GM23338 (cell line): ENCODE results near the gene GRM8. TPM values are rescaled to one million over a fixed set of nuclear protein-coding genes. Genes with fewer than 3 reads are reported as not detected.
"Not testable (repeated sequence)": the region's sequence is repeated elsewhere in the genome, so short reads cannot be mapped to it uniquely, and the experiment has no call there.

ENCODE experiments used
- ATAC-seq: fragments of 200-7000 bp; cut with Tn5 transposase; 3 replicates; pipeline ENCODE4 v1.9.1; 2020
- DNase-seq: peaks from one replicate; pipeline ENCODE4 v3.0.0-alpha.2; 2015; ENCODE audit warnings: low spot score
- H2AFZ ChIP-seq: fragments of 200-600 bp; sonication (generic); 2 replicates; pipeline ENCODE4 v1.8.0; 2016; ENCODE audit warnings: antibody characterized with exemption, mild to moderate bottlenecking, moderate library complexity
- H3F3A ChIP-seq: fragments of 200-600 bp; sonication (generic); replicated peaks from 2 replicates; pipeline ENCODE4 v1.8.0; 2017; ENCODE audit warnings: antibody characterized with exemption, mixed run types, low read depth
- H3K27ac ChIP-seq: fragments of 200-600 bp; sonication (generic); 2 replicates; pipeline ENCODE4 v1.6.1; 2016; ENCODE audit warnings: low read depth
- H3K27me3 ChIP-seq: fragments of 200-600 bp; sonication (generic); 2 replicates; pipeline ENCODE4 v1.8.0; 2016; ENCODE audit warnings: mild to moderate bottlenecking, mixed run types, moderate library complexity; ENCODE audit not compliant: insufficient read depth
- H3K36me3 ChIP-seq: fragments of 200-600 bp; sonication (generic); 2 replicates; pipeline ENCODE4 v1.8.0; 2016; ENCODE audit warnings: mild to moderate bottlenecking; ENCODE audit not compliant: insufficient read depth
- H3K4me1 ChIP-seq: fragments of 200-600 bp; sonication (generic); 2 replicates; pipeline ENCODE4 v1.8.0; 2016; ENCODE audit warnings: mild to moderate bottlenecking, moderate library complexity; ENCODE audit not compliant: insufficient read depth
- H3K4me2 ChIP-seq: fragments of 200-600 bp; sonication (generic); 2 replicates; pipeline ENCODE4 v1.7.1; 2017; ENCODE audit warnings: mixed run types
- H3K4me3 ChIP-seq: fragments of 200-600 bp; sonication (generic); 2 replicates; pipeline ENCODE4 v1.6.1; 2016; ENCODE audit warnings: mixed run types
- H3K79me2 ChIP-seq: fragments of 200-600 bp; sonication (generic); replicated peaks from 2 replicates; pipeline ENCODE4 v1.8.0; 2017; ENCODE audit warnings: mild to moderate bottlenecking; ENCODE audit not compliant: insufficient read depth
- H3K9me2 ChIP-seq: fragments of 200-600 bp; sonication (generic); 2 replicates; pipeline ENCODE4 v1.8.0; 2017; ENCODE audit not compliant: insufficient read depth
- H4K20me1 ChIP-seq: fragments of 200-600 bp; sonication (generic); replicated peaks from 2 replicates; pipeline ENCODE4 v1.8.0; 2017; ENCODE audit warnings: mild to moderate bottlenecking; ENCODE audit not compliant: insufficient read depth
- H3K27ac Mint-ChIP-seq: 2 replicates; pipeline ENCODE4 v1.8.0; 2020; ENCODE audit warnings: inconsistent platforms, mild to moderate bottlenecking, moderate library complexity, mixed read lengths
- H3K27me3 Mint-ChIP-seq: 3 replicates; pipeline ENCODE4 v1.8.0; 2022; ENCODE audit warnings: low read depth, mild to moderate bottlenecking, moderate library complexity, mixed read lengths, inconsistent platforms; ENCODE audit not compliant: insufficient read depth, poor library complexity
- H3K36me3 Mint-ChIP-seq: 3 replicates; pipeline ENCODE4 v1.8.0; 2021; ENCODE audit warnings: low read depth, mild to moderate bottlenecking, inconsistent platforms, moderate library complexity, mixed read lengths
- H3K4me1 Mint-ChIP-seq: 3 replicates; pipeline ENCODE4 v1.8.0; 2020; ENCODE audit warnings: mild to moderate bottlenecking, inconsistent platforms, mixed read lengths
- H3K4me3 Mint-ChIP-seq: 3 replicates; pipeline ENCODE4 v1.8.0; 2021; ENCODE audit warnings: moderate library complexity, mild to moderate bottlenecking, inconsistent platforms, mixed read lengths
- H3K9me3 Mint-ChIP-seq: 3 replicates; pipeline ENCODE4 v1.8.0; 2020; ENCODE audit warnings: moderate library complexity, mild to moderate bottlenecking, inconsistent platforms, mixed read lengths
- CTCF ChIP-seq, 2 experiments: fragments of 200-600 bp in 1 of 2; sonication (generic) in 1 of 2; conservative IDR thresholded peaks; 2 replicates each; pipeline versions ENCODE4 v1.5.1 to v1.6.1; 2016 to 2017; ENCODE audit warnings: antibody characterized with exemption in 2 of 2, low read depth in 2 of 2, mild to moderate bottlenecking in 2 of 2, moderate library complexity in 1 of 2
- polyA plus RNA-seq: library from polyadenylated mRNA; unstranded; fragments of >200 nt; fragmentation: Nextera tagmentation; extraction: Ambion mirVana; gene quantifications from 2 replicates; pipeline ENCODE4 v1.2.1, GENCODE V29; 2016
- total RNA-seq: library from RNA; depleted of rRNA; stranded (reverse); fragments of >200 nt; shearing (Covaris generic); gene quantifications from 2 replicates; pipeline ENCODE4 v1.2.3, GENCODE V29; 2014
- TF ChIP-seq, protein P1 (sequence below): fragments of 250-450 bp; sonication (Bioruptor Pico); IDR thresholded peaks from 2 replicates; pipeline ENCODE4 v1.5.0; 2020; ENCODE audit warnings: mild to moderate bottlenecking, moderate library complexity

GRM8 gene
- total and polyA plus RNA-seq, 2 experiments from 2014 or later: 1.9 to 6.6 TPM

- TF ChIP-seq CTCF (conservative IDR thresholded peaks at IDR 0.05; ENCODE audit: low read depth in 2 of 2): no peak
Observed at GRCh38 chr7:126682176-126682575, 570.6 kb downstream of the GRM8 start (continued).

DNA sequence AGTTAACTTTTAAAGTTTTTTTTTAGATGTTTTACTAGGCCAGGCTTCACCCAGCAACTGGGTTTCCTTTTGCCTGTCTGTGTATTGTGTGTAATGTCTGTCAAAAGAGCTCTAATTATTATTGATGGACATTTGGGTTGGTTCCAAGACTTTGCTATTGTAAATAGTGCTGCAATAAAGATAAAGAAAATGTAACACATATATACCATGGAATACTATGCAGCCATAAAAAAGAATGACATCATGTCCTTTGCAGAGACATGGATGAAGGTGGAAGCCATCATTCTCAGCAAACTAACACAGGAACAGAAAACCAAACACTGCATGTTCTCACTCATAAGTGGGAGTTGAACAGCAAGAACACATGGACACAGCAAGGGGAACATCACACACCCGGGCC lies 584.0 kb downstream of the GRM8 start:
- not testable (repeated sequence) for H3K4me3 Mint-ChIP-seq, H3K4me3 ChIP-seq, ATAC-seq

DNA sequence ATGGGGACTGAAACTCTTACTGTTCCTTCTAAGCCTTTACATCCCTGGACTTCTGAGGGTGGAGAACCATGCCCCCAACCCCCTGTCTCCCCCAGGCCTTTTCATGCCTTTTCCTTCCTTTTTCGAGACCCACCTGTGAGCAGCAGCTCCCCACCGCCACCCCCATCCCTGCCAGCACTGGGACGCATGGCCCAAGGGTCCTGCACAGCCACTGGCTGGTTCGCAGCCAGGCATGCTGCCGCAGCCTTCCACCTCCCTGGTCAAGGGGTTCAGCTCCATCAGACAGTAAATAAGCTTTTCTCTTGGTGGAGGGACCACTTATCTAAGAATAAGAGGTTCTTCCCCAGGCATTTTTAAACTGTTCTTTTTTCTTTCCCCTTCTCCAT lies 584.4 kb downstream of the GRM8 start:
- H3K9me3 Mint-ChIP-seq: peaks cover 5% of the 10 kb centered on the region; the same call in 2 of the 3 replicates
- Histone ChIP-seq H3K4me1 (no peaks in the 10 kb centered on the region), H3F3A (no peaks in the 10 kb centered on the region), H3K27ac (no peak overlapping the region), H3K9me2 (0 out of 2 replicates have a peak, but pooled peaks cover 5% of the 10 kb centered on the region), H3K4me2 (no peak overlapping the region), H2AFZ (no peak overlapping the region), H3K4me3 (no peak overlapping the region), H4K20me1 (no peaks in the 10 kb centered on the region), H3K36me3 (no peaks in the 10 kb centered on the region), H3K27me3 (no peaks in the 10 kb centered on the region), H3K79me2 (no peaks in the 10 kb centered on the region)
- peaks cover 3% of the 10 kb centered on the region; the same call in 1 of the 3 replicates for H3K36me3 Mint-ChIP-seq
- H3K27me3 Mint-ChIP-seq: no peaks in the 10 kb centered on the region
- ATAC-seq: no peak
- H3K4me3 Mint-ChIP-seq: no peak overlapping the region
- H3K27ac Mint-ChIP-seq: no peak overlapping the region
- no peaks in the 10 kb centered on the region; the same call in 2 of the 3 replicates for H3K4me1 Mint-ChIP-seq
- TF ChIP-seq, protein P1, sequence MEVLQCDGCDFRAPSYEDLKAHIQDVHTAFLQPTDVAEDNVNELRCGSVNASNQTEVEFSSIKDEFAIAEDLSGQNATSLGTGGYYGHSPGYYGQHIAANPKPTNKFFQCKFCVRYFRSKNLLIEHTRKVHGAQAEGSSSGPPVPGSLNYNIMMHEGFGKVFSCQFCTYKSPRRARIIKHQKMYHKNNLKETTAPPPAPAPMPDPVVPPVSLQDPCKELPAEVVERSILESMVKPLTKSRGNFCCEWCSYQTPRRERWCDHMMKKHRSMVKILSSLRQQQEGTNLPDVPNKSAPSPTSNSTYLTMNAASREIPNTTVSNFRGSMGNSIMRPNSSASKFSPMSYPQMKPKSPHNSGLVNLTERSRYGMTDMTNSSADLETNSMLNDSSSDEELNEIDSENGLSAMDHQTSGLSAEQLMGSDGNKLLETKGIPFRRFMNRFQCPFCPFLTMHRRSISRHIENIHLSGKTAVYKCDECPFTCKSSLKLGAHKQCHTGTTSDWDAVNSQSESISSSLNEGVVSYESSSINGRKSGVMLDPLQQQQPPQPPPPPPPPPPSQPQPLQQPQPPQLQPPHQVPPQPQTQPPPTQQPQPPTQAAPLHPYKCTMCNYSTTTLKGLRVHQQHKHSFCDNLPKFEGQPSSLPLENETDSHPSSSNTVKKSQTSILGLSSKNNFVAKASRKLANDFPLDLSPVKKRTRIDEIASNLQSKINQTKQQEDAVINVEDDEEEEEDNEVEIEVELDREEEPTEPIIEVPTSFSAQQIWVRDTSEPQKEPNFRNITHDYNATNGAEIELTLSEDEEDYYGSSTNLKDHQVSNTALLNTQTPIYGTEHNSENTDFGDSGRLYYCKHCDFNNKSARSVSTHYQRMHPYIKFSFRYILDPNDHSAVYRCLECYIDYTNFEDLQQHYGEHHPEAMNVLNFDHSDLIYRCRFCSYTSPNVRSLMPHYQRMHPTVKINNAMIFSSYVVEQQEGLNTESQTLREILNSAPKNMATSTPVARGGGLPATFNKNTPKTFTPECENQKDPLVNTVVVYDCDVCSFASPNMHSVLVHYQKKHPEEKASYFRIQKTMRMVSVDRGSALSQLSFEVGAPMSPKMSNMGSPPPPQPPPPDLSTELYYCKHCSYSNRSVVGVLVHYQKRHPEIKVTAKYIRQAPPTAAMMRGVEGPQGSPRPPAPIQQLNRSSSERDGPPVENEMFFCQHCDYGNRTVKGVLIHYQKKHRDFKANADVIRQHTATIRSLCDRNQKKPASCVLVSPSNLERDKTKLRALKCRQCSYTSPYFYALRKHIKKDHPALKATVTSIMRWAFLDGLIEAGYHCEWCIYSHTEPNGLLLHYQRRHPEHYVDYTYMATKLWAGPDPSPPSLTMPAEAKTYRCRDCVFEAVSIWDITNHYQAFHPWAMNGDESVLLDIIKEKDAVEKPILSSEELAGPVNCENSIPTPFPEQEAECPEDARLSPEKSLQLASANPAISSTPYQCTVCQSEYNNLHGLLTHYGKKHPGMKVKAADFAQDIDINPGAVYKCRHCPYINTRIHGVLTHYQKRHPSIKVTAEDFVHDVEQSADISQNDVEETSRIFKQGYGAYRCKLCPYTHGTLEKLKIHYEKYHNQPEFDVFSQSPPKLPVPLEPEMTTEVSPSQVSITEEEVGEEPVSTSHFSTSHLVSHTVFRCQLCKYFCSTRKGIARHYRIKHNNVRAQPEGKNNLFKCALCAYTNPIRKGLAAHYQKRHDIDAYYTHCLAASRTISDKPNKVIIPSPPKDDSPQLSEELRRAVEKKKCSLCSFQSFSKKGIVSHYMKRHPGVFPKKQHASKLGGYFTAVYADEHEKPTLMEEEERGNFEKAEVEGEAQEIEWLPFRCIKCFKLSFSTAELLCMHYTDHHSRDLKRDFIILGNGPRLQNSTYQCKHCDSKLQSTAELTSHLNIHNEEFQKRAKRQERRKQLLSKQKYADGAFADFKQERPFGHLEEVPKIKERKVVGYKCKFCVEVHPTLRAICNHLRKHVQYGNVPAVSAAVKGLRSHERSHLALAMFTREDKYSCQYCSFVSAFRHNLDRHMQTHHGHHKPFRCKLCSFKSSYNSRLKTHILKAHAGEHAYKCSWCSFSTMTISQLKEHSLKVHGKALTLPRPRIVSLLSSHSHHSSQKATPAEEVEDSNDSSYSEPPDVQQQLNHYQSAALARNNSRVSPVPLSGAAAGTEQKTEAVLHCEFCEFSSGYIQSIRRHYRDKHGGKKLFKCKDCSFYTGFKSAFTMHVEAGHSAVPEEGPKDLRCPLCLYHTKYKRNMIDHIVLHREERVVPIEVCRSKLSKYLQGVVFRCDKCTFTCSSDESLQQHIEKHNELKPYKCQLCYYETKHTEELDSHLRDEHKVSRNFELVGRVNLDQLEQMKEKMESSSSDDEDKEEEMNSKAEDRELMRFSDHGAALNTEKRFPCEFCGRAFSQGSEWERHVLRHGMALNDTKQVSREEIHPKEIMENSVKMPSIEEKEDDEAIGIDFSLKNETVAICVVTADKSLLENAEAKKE (CRISPR knock-in tag): no peak
- no peak for DNase-seq

More for the DNA sequence above, 584.0 kb downstream of the GRM8 start:
- not testable (repeated sequence) for H3K9me3 Mint-ChIP-seq, H3K27ac ChIP-seq, H4K20me1 ChIP-seq, H3K79me2 ChIP-seq, H3K4me1 Mint-ChIP-seq, DNase-seq, H3K9me2 ChIP-seq, H3K27ac Mint-ChIP-seq, H3K36me3 ChIP-seq, H3K4me2 ChIP-seq, H2AFZ ChIP-seq, H3K27me3 ChIP-seq, H3K27me3 Mint-ChIP-seq, H3F3A ChIP-seq, H3K4me1 ChIP-seq, H3K36me3 Mint-ChIP-seq
